Mammary epithelial cell (primary cell): ENCODE data around the gene CAMK2A.

Experiments
- EZH2 ChIP-seq: IDR thresholded peaks from 2 replicates; pipeline ENCODE4 v1.6.1; 2012; ENCODE audit warnings: low read length, inconsistent platforms, borderline replicate concordance
- TF ChIP-seq, protein P1 (sequence below), 2 donors: IDR thresholded peaks in 1 of 2; conservative IDR thresholded peaks in 1 of 2; 2 replicates each; pipeline ENCODE4 v1.5.1; 2011 to 2012; ENCODE audit warnings: inconsistent platforms in 2 of 2, low read length in 2 of 2, mild to moderate bottlenecking in 2 of 2, control low read depth in 1 of 2, low read depth in 1 of 2; ENCODE audit not compliant: insufficient read depth in 1 of 2; ENCODE audit errors: extremely low read depth in 1 of 2

DNA sequence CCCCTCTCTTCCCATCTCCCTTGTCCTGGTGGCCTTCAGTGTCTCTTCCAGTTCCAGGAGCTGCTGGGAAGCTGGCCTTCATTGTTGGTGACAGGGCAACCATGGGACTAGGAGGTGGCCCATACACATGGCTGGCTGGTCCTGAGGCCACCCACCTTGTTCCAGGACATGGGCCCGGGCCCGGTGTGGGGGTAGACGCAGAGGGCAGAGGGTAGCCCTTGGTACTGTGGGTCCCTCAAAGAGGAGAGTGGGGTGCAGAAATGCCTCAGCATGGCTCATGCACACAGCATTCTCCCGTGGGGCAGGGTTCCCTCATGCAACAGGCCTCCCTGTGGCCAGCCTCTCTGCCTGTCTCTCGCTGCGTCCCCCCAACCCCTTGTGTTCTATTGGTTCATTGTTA, 78.9 kb downstream of the CAMK2A start:
- TF ChIP-seq, protein P1, sequence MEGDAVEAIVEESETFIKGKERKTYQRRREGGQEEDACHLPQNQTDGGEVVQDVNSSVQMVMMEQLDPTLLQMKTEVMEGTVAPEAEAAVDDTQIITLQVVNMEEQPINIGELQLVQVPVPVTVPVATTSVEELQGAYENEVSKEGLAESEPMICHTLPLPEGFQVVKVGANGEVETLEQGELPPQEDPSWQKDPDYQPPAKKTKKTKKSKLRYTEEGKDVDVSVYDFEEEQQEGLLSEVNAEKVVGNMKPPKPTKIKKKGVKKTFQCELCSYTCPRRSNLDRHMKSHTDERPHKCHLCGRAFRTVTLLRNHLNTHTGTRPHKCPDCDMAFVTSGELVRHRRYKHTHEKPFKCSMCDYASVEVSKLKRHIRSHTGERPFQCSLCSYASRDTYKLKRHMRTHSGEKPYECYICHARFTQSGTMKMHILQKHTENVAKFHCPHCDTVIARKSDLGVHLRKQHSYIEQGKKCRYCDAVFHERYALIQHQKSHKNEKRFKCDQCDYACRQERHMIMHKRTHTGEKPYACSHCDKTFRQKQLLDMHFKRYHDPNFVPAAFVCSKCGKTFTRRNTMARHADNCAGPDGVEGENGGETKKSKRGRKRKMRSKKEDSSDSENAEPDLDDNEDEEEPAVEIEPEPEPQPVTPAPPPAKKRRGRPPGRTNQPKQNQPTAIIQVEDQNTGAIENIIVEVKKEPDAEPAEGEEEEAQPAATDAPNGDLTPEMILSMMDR (conservative IDR thresholded peaks at IDR 0.05 in 1 of 2, IDR thresholded peaks at IDR 0.05 in 1 of 2; ENCODE audit: extremely low read depth in 1 of 2, insufficient read depth in 1 of 2, low read depth in 1 of 2, low read length in 2 of 2) = no peak
- no peak for TF ChIP-seq EZH2
